B cell (primary cell): ENCODE data around the gene FBN1. TPM values are rescaled to one million over a fixed set of nuclear protein-coding genes. Genes with fewer than 3 reads are reported as not detected.

Experiments used
- ATAC-seq: fragments of 200-7000 bp; cut with Tn5 transposase; one replicate; pipeline ENCODE4 v1.10.0; 2021; ENCODE audit warnings: low read depth, mild to moderate bottlenecking, moderate number of reproducible peaks, moderate library complexity
- CTCF ChIA-PET: fragments of 350-600 bp; sonication (Branson Sonifier 250); formaldehyde crosslinking; loops from one replicate; lab custom pipeline; 2021; ENCODE audit warnings: antibody characterized with exemption, inconsistent platforms; lab: Charles Lee
- POLR2A ChIA-PET: fragments of 350-600 bp; sonication (Branson Sonifier 250); formaldehyde crosslinking; loops from one replicate; lab custom pipeline; 2021; ENCODE audit warnings: antibody characterized with exemption; lab: Charles Lee
- DNase-seq: peaks from one replicate; pipeline ENCODE4 v3.0.0; 2013
- H2AFZ ChIP-seq: 2 replicates; pipeline ENCODE4 v1.6.1; 2012; ENCODE audit warnings: mild to moderate bottlenecking, low read depth, low read length; ENCODE audit not compliant: insufficient read depth, poor library complexity, severe bottlenecking
- H3K27ac ChIP-seq, 2 donors: 1 replicate in 1 of 2; 2 replicates in 1 of 2; pipeline ENCODE4 v1.5.1; 2012 to 2013; ENCODE audit warnings: low read length in 2 of 2, mild to moderate bottlenecking in 2 of 2, moderate library complexity in 1 of 2
- H3K27me3 ChIP-seq, 4 experiments: fragments of 200-600 bp in 1 of 4; sonication (generic) in 1 of 4; replicated peaks in 1 of 4; 1 replicate in 2 of 4; 2 replicates in 2 of 4; pipeline versions ENCODE4 v1.6.1 to v1.7.0; 2013 to 2016; ENCODE audit warnings: low read length in 3 of 4, mild to moderate bottlenecking in 2 of 4, mixed read lengths in 1 of 4, moderate library complexity in 1 of 4; ENCODE audit not compliant: insufficient read depth in 4 of 4, control insufficient read depth in 3 of 4; ENCODE audit errors: control extremely low read depth in 1 of 4
- H3K36me3 ChIP-seq, 2 experiments: replicated peaks in 1 of 2; 1 replicate in 1 of 2; 2 replicates in 1 of 2; pipeline versions ENCODE4 v1.6.1 to v1.7.1; 2013; ENCODE audit warnings: low read length in 1 of 2; ENCODE audit not compliant: insufficient read depth in 2 of 2, control insufficient read depth in 1 of 2; ENCODE audit errors: control extremely low read depth in 1 of 2, extremely low read depth in 1 of 2
- H3K4me1 ChIP-seq, 2 donors: fragments of 200-600 bp in 1 of 2; sonication (generic) in 1 of 2; 1 replicate in 1 of 2; 2 replicates in 1 of 2; pipeline versions ENCODE4 v1.5.1 to v1.6.1; 2013 to 2017; ENCODE audit warnings: low read length in 2 of 2; ENCODE audit not compliant: control insufficient read depth in 2 of 2, insufficient read depth in 2 of 2
- H3K4me2 ChIP-seq: replicated peaks from 2 replicates; pipeline ENCODE3; 2012; ENCODE audit warnings: mild to moderate bottlenecking, low read depth, low read length; ENCODE audit not compliant: poor library complexity, severe bottlenecking
- H3K4me3 ChIP-seq, 5 experiments: fragments of 200-600 bp in 1 of 5; sonication (generic) in 1 of 5; 1 replicate in 3 of 5; 2 replicates in 2 of 5; pipeline versions ENCODE4 v1.5.1 to v1.7.0; 2011 to 2016; ENCODE audit warnings: low read length in 4 of 5, mild to moderate bottlenecking in 4 of 5, low read depth in 2 of 5, control low read depth in 1 of 5, moderate library complexity in 1 of 5; ENCODE audit not compliant: insufficient read depth in 1 of 5; ENCODE audit errors: control extremely low read depth in 1 of 5, extremely low read depth in 1 of 5
- H3K79me2 ChIP-seq: fragments of 200-600 bp; sonication (generic); one replicate; pipeline ENCODE4 v1.6.0; 2016; ENCODE audit warnings: low read length; ENCODE audit not compliant: control insufficient read depth, insufficient read depth
- H3K9ac ChIP-seq: fragments of 200-600 bp; sonication (generic); 2 replicates; pipeline ENCODE4 v1.6.1; 2017; ENCODE audit warnings: mild to moderate bottlenecking, low read length, moderate library complexity
- H3K9me3 ChIP-seq, 3 donors: one replicate each; pipeline versions ENCODE4 v1.6.1 to v1.7.1; 2013; ENCODE audit warnings: low read length in 2 of 3; ENCODE audit not compliant: control insufficient read depth in 2 of 3, insufficient read depth in 1 of 3; ENCODE audit errors: control extremely low read depth in 1 of 3
- H4K20me1 ChIP-seq: 2 replicates; pipeline ENCODE4 v1.6.0; 2012; ENCODE audit warnings: mild to moderate bottlenecking, low read length; ENCODE audit not compliant: insufficient read depth, control insufficient read depth, poor library complexity, severe bottlenecking
- H3K27ac Mint-ChIP-seq: one replicate; pipeline ENCODE4 v1.8.0; 2021; ENCODE audit warnings: mixed read lengths
- H3K27me3 Mint-ChIP-seq: one replicate; pipeline ENCODE4 v1.8.0; 2021; ENCODE audit warnings: mixed read lengths
- H3K4me1 Mint-ChIP-seq: one replicate; pipeline ENCODE4 v1.8.0; 2021; ENCODE audit warnings: mixed read lengths
- H3K4me3 Mint-ChIP-seq: one replicate; pipeline ENCODE4 v1.8.0; 2021; ENCODE audit warnings: mixed read lengths
- H3K9me3 Mint-ChIP-seq: one replicate; pipeline ENCODE4 v1.8.0; 2022; ENCODE audit warnings: mixed read lengths; ENCODE audit not compliant: insufficient read depth
- EZH2 ChIP-seq: IDR thresholded peaks from 2 replicates; pipeline ENCODE4 v1.6.1; 2012; ENCODE audit warnings: borderline replicate concordance, low read depth, mild to moderate bottlenecking, moderate library complexity, low read length; ENCODE audit not compliant: insufficient read depth, poor library complexity, severe bottlenecking
- WGBS: methylation state at CpG from one replicate; pipeline ENCODE4 v1.1.5; 2013; ENCODE audit warnings: missing lambda C conversion rate; ENCODE audit not compliant: insufficient coverage; 5-methylcytosine and 5-hydroxymethylcytosine counted together
- intact Hi-C: fragments of 100-400 bp; cut with micrococcal nuclease; formaldehyde crosslinking; loops from one replicate; pipeline ENCODE4 v1.10.0; 2022
- polyA plus RNA-seq: library from polyadenylated mRNA; depleted of rRNA; stranded (reverse); fragments of >200 nt; gene quantifications from 2 replicates; pipeline ENCODE4 v1.2.3, GENCODE V29; 2012
- total RNA-seq, 2 donors: library from RNA; stranded (reverse); fragments of 120-200 nt in 1 of 2; gene quantifications; 1 replicate in 1 of 2; 2 replicates in 1 of 2; pipeline versions ENCODE4 v1.2.3 to v1.2.4, GENCODE V29; 2013 to 2022
- TF ChIP-seq, protein P1 (sequence below): fragments of 200-600 bp; IDR thresholded peaks from one replicate; pipeline ENCODE4 v1.8.0; 2022; ENCODE audit warnings: antibody characterized with exemption, mild to moderate bottlenecking

Gene FBN1
- total and polyA plus RNA-seq, 2 donors (not counting 1 experiment from before 2014, with no cell fraction given): 0.15 to 0.25 TPM

DNA sequence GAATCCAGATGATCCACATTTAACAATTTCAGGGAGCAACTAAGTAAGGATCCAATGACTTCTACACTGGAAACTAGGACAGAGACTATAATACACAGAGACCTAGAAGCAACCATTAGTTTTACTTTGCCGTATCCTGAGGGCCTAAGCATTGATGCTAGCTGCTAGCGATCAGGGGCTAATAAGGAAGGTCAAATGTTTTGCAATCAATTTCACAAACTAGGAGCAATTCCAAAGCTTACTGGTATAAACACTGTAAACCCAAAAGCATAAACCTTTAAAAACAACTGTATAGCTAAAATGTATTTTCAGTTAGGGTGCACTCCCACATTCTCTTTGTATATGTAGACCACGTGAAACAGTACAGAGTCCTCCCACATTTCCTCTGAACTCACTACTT, 31.5 kb downstream of the FBN1 start:
- CTCF ChIA-PET: no interaction called here
- Histone ChIP-seq H3K4me3 (no peak overlapping the region), H3K36me3 (no peaks in the 10 kb centered on the region), H3K9ac (no peak overlapping the region), H3K4me1 (no peaks in the 10 kb centered on the region), H3K4me2 (no peak overlapping the region), H3K79me2 (no peaks in the 10 kb centered on the region), H3K27ac (no peak overlapping the region), H4K20me1 (no peaks in the 10 kb centered on the region), H3K27me3 (no peaks in the 10 kb centered on the region), H2AFZ (no peak overlapping the region), H3K9me3 (no peaks in the 10 kb centered on the region)
- POLR2A ChIA-PET: no interaction called here
- WGBS: 83% methylated on average over 1 of the region's 3 CpGs
- ATAC-seq (no peak), DNase-seq (no peak)
- Mint-ChIP-seq H3K27ac (no peak overlapping the region), H3K4me3 (no peak overlapping the region), H3K4me1 (no peaks in the 10 kb centered on the region), H3K27me3 (no peaks in the 10 kb centered on the region), H3K9me3 (no peaks in the 10 kb centered on the region)
- intact Hi-C loops: no loop called here
- no peak for TF ChIP-seq EZH2
- TF ChIP-seq, protein P1, sequence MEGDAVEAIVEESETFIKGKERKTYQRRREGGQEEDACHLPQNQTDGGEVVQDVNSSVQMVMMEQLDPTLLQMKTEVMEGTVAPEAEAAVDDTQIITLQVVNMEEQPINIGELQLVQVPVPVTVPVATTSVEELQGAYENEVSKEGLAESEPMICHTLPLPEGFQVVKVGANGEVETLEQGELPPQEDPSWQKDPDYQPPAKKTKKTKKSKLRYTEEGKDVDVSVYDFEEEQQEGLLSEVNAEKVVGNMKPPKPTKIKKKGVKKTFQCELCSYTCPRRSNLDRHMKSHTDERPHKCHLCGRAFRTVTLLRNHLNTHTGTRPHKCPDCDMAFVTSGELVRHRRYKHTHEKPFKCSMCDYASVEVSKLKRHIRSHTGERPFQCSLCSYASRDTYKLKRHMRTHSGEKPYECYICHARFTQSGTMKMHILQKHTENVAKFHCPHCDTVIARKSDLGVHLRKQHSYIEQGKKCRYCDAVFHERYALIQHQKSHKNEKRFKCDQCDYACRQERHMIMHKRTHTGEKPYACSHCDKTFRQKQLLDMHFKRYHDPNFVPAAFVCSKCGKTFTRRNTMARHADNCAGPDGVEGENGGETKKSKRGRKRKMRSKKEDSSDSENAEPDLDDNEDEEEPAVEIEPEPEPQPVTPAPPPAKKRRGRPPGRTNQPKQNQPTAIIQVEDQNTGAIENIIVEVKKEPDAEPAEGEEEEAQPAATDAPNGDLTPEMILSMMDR: no peak

DNA sequence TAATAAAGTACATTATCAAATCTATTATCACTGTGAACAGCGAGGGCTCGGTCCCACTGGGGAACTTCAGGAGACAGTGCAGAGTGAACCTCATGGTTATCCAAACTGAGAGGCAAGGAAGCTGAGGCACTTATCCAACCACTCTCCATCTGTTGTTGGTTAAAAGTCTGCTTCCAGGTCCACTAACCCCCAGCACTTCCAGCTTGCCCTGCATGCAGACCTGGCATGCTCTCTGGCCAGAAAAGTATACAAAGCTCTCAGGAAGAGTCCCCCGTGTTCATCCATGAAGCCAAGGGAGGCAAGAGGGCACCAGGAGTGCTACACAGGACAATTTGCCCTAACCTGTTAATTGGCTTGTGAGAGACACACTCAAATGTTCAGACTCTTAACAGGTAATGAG, 36.0 kb downstream of the FBN1 start:
- Histone ChIP-seq H3K4me2 (no peak overlapping the region), H2AFZ (no peak overlapping the region), H3K9me3 (no peaks in the 10 kb centered on the region), H3K36me3 (no peaks in the 10 kb centered on the region), H3K27me3 (no peaks in the 10 kb centered on the region), H3K27ac (no peak overlapping the region), H3K9ac (no peak overlapping the region), H3K4me3 (no peak overlapping the region), H3K4me1 (no peaks in the 10 kb centered on the region), H3K79me2 (no peaks in the 10 kb centered on the region), H4K20me1 (no peaks in the 10 kb centered on the region)
- Mint-ChIP-seq H3K27me3 (no peaks in the 10 kb centered on the region), H3K4me1 (no peaks in the 10 kb centered on the region), H3K4me3 (no peak overlapping the region), H3K9me3 (no peaks in the 10 kb centered on the region), H3K27ac (no peak overlapping the region)
- intact Hi-C loops: no loop called here
- ChIA-PET POLR2A (no interaction called here), CTCF (no interaction called here)
- WGBS: 96% methylated on average over 3 of the region's 3 CpGs
- no peak for TF ChIP-seq EZH2
- TF ChIP-seq, protein P1: no peak
- no peak for DNase-seq
- no peak for ATAC-seq
